Heart left ventricle (tissue), 16 donors: Measurements from ENCODE around the gene FAM124A. TPM values are rescaled to one million over a fixed set of nuclear protein-coding genes. Genes with fewer than 3 reads are reported as not detected.

Experiments used
- ATAC-seq, 4 donors: fragments of 200-7000 bp; cut with Tn5 transposase; one replicate each; pipeline ENCODE4 v1.9.1; 2020 to 2022; ENCODE audit warnings: moderate library complexity in 4 of 4, mild to moderate bottlenecking in 3 of 4, moderate number of reproducible peaks in 1 of 4
- DNase-seq, 5 donors: peaks; one replicate each; pipeline ENCODE4 v3.0.0-alpha.2; 2020
- H3K27ac ChIP-seq, 12 donors: fragments of 200-600 bp; sonication (generic) in 4 of 12; one replicate each; pipeline versions ENCODE4 v1.5.0 to v1.8.0; 2016 to 2022; ENCODE audit warnings: mild to moderate bottlenecking in 2 of 12
- H3K27me3 ChIP-seq, 9 donors: fragments of 200-600 bp; sonication (generic) in 2 of 9; one replicate each; pipeline versions ENCODE4 v1.5.1 to v1.8.0; 2016 to 2022; ENCODE audit warnings: mild to moderate bottlenecking in 3 of 9
- H3K36me3 ChIP-seq, 9 donors: fragments of 200-600 bp; sonication (generic) in 2 of 9; one replicate each; pipeline versions ENCODE4 v1.5.0 to v1.8.0; 2018 to 2022; ENCODE audit warnings: mild to moderate bottlenecking in 2 of 9
- H3K4me1 ChIP-seq, 12 donors: fragments of 200-600 bp; sonication (generic) in 4 of 12; one replicate each; pipeline versions ENCODE4 v1.5.0 to v1.8.0; 2016 to 2022; ENCODE audit warnings: mild to moderate bottlenecking in 3 of 12
- H3K4me3 ChIP-seq, 12 donors: fragments of 200-600 bp; sonication (generic) in 4 of 12; one replicate each; pipeline versions ENCODE4 v1.5.0 to v1.8.0; 2017 to 2022; ENCODE audit warnings: mild to moderate bottlenecking in 9 of 12, moderate library complexity in 4 of 12
- H3K9me3 ChIP-seq, 12 donors: fragments of 200-600 bp; sonication (generic) in 4 of 12; one replicate each; pipeline versions ENCODE4 v1.5.0 to v1.8.0; 2016 to 2022; ENCODE audit warnings: mild to moderate bottlenecking in 1 of 12
- CTCF ChIP-seq, 12 donors: fragments of 200-600 bp; sonication (generic) in 4 of 12; IDR thresholded peaks; one replicate each; pipeline versions ENCODE4 v1.5.0 to v1.8.0; 2018 to 2022; ENCODE audit warnings: antibody characterized with exemption in 12 of 12, mild to moderate bottlenecking in 5 of 12
- POLR2A ChIP-seq, 2 donors: fragments of 450-650 bp; IDR thresholded peaks; one replicate each; pipeline ENCODE4 v1.6.1; 2017; ENCODE audit warnings: antibody characterized with exemption in 2 of 2, mild to moderate bottlenecking in 2 of 2, moderate library complexity in 2 of 2
- WGBS, 4 donors: extraction: QIAGEN DNeasy Blood & Tissue Kit in 2 of 4; methylation state at CpG; one replicate each; pipeline versions ENCODE4 v1.1.5 to v1.1.7; 2013 to 2018; 5-methylcytosine and 5-hydroxymethylcytosine counted together
- intact Hi-C, 10 donors: fragments of 100-400 bp; cut with DNase I; formaldehyde crosslinking; loops; one replicate each; pipeline versions ENCODE4 v1.11.1 to v1.14.2; 2022
- polyA plus RNA-seq, 2 donors: library from polyadenylated mRNA; stranded (reverse); fragments of 200-250 nt; gene quantifications; one replicate each; pipeline ENCODE4 v1.2.3, GENCODE V29; 2013
- total RNA-seq, 9 donors: library from RNA; depleted of rRNA in 2 of 9; stranded (reverse); fragments of >200 nt in 2 of 9; fragmentation: NEBNext Ultra II Directional in 3 of 9; extraction: Animal tissue kit (Norgen Biotek cat#: 25700) in 3 of 9; gene quantifications; one replicate each; pipeline versions ENCODE4 v1.1.0 to v1.2.4, GENCODE V29; 2016 to 2023
- donor health status: ischemic (EF 13 %, LVEDD 7.1; RV severe dilation, severe dysfunction).
- donor health status: healthy with polysubstance abuse.
- donor health status: DM: no; HTN: yes; CAD: no.
- donor health status: DM: no; HTN: no; CAD: no.
- donor health status: ischemic (EF 25% LVEDD 6.9; RV normal size, moderate dysfunction).
- donor health status: ischemic (EF 25% LVEDD 5.7; RV mildly dilated, moderate dysfunction).
- donor health status: healthy.
- donor health status: DM: yes; HTN: yes; CAD: no.
- donor health status: ischemic (EF 35%, LVEDD 5.7; RV mildly dilated, moderate dysfunction).
- donor health status: nonischemic (EF 11% LVEDD 7.7; RV severe dilation, severe dysfunction).
- donor health status: DM: yes; HTN: yes; CAD: no.
- donor health status: PGD.
- donor health status: ischemic (EF 29% LVEDD 5.4; RV normal size, mild dysfunction).
- donor health status: nonischemic (EF 23%, LVEDD 6.1; RV moderate dilation, normal function).

FAM124A gene
- total and polyA plus RNA-seq, 11 donors = 4.1 to 16.8 (median 6.9) TPM

DNA sequence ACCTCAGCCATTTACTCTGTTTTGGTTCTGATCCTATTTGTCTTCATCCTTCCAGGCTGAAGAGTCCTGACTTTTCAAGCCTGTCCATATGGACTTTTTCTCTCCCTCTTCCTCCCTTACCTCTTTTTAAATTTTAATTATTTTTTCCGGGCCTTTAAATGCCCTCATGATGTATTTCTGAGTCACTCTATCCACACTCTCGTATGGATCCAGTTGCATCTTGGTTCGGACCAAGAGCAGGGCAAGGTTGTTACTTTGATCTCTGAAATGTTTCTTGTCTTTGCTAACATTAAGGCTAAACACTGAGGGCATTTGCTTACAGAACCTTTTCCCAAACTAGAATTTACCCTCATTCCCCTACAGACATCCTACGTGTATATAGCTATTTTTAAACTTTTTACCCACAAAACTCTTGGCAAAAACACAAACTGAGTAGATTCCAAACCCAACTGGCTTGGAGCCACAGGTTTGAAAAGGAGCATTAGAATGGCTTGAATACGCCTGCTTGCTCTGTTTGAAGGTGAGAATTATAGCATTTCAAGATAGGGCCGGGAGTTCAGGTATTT is 69.9 kb downstream of the FAM124A start:
- Histone ChIP-seq H3K9me3 (no peaks in the 10 kb centered on the region), H3K36me3 (no peaks in the 10 kb centered on the region), H3K27ac (peak overlapping the region in 10 of 12 donors; percentile 34 to 80 (median 64)), H3K4me1 (peaks cover 0 to 24% (median 6%) of the 10 kb centered on the region in 12 donors), H3K27me3 (no peaks in the 10 kb centered on the region), H3K4me3 (no peak overlapping the region)
- TF ChIP-seq CTCF (IDR thresholded peaks at IDR 0.05) (no peak), POLR2A (IDR thresholded peaks at IDR 0.05) (no peak)
- 49 to 57% (median 53%) methylated on average over 6 of the region's 6 CpGs for whole genome bisulfite sequencing, 4 donors
- DNase-seq = no peak
- peak in 2 of 4 donors; percentile 20 to 22 for ATAC-seq
- intact Hi-C loops = no loop called here

GRCh38 chr13:51297556-51297955 is 75.4 kb downstream of the FAM124A start:
- no peaks in the 10 kb centered on the region for H3K27me3 ChIP-seq
- intact Hi-C loops = no loop called here
- H3K4me1 ChIP-seq = peaks cover 0 to 5% (median 1%) of the 10 kb centered on the region in 12 donors
- no peak for TF ChIP-seq POLR2A (IDR thresholded peaks at IDR 0.05)
- TF ChIP-seq CTCF (IDR thresholded peaks at IDR 0.05) = no peak
- H3K27ac ChIP-seq = no peak overlapping the region
- no peak for ATAC-seq
- H3K36me3 ChIP-seq = no peaks in the 10 kb centered on the region
- 80 to 88% (median 86%) methylated on average over 2 of the region's 2 CpGs for WGBS, 4 donors
- DNase-seq = no peak
- H3K9me3 ChIP-seq = no peaks in the 10 kb centered on the region
- H3K4me3 ChIP-seq = no peak overlapping the region

- H3K4me1 ChIP-seq = no peaks in the 10 kb centered on the region
- no peaks in the 10 kb centered on the region for H3K9me3 ChIP-seq
- TF ChIP-seq POLR2A (IDR thresholded peaks at IDR 0.05) (no peak), CTCF (IDR thresholded peaks at IDR 0.05) (no peak)
- no peaks in the 10 kb centered on the region for H3K36me3 ChIP-seq
- intact Hi-C loops = no loop called here
- ATAC-seq = no peak
- H3K4me3 ChIP-seq = no peak overlapping the region
- H3K27me3 ChIP-seq = no peaks in the 10 kb centered on the region
- 87 to 94% (median 91%) methylated on average over 1 of the region's 1 CpG for WGBS, 4 donors
- no peak for DNase-seq
- no peak overlapping the region for H3K27ac ChIP-seq
These were observed 76.6 kb downstream of the FAM124A start for GRCh38 chr13:51298812-51299211.

DNA sequence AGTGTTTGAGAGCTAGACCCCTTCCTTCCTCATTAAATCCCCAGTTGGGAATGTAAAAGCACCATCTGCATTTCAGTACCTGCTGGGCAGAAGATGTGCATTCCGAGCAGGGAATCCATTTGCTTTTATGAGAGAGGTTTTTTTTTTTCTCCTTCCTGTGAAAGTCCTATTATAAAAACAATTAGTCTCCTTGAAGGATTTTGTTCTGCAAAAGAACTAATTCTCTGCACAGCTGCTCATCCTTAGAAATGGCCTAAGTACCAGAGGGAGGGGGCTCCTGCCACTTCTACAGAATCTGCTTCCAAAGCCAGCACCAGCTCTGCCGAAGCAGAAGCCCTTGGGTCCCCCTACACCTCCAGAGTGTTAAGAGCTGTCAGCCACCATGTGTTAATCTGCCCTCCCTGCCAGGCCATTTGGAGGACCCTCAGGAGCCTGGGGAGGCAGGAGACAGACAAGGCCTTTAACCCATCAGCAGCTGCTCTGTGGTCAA is 80.9 kb downstream of the FAM124A start:
- DNase-seq (no peak), ATAC-seq (no peak)
- no peaks in the 10 kb centered on the region for H3K4me1 ChIP-seq
- no peak overlapping the region for H3K4me3 ChIP-seq
- WGBS, 4 donors = 70 to 81% (median 75%) methylated on average over 2 of the region's 2 CpGs
- no peak overlapping the region for H3K27ac ChIP-seq
- H3K36me3 ChIP-seq = no peaks in the 10 kb centered on the region
- no peak for TF ChIP-seq CTCF (IDR thresholded peaks at IDR 0.05)
- no peak for TF ChIP-seq POLR2A (IDR thresholded peaks at IDR 0.05)
- intact Hi-C loops = no loop called here
- no peaks in the 10 kb centered on the region for H3K9me3 ChIP-seq
- H3K27me3 ChIP-seq = no peaks in the 10 kb centered on the region
